CD4-positive, alpha-beta T cell (primary cell): ENCODE measurements around the gene RPS23. TPM values are rescaled to one million over a fixed set of nuclear protein-coding genes. Genes with fewer than 3 reads are reported as not detected.

Experiments used
- ATAC-seq: fragments of 200-7000 bp; cut with Tn5 transposase; one replicate; pipeline ENCODE4 v1.10.0; 2022; ENCODE audit warnings: mild to moderate bottlenecking; ENCODE audit not compliant: poor library complexity
- CTCF ChIA-PET: fragments of 350-600 bp; sonication (Branson Sonifier 250); formaldehyde crosslinking; loops from one replicate; lab custom pipeline; 2021; ENCODE audit warnings: antibody characterized with exemption, inconsistent platforms; lab: Charles Lee
- POLR2A ChIA-PET: fragments of 350-600 bp; sonication (Branson Sonifier 250); formaldehyde crosslinking; loops from one replicate; lab custom pipeline; 2021; ENCODE audit warnings: antibody characterized with exemption, inconsistent platforms; lab: Charles Lee
- DNase-seq, 14 experiments: peaks; one replicate each; pipeline ENCODE4 v3.0.0-alpha.2; 2013 to 2020; ENCODE audit warnings: mixed read lengths in 2 of 14
- H3K27ac ChIP-seq, 2 donors: one replicate each; pipeline versions ENCODE4 v1.5.1 to v1.7.0; 2013; ENCODE audit warnings: low read length in 2 of 2, low read depth in 1 of 2, mild to moderate bottlenecking in 1 of 2
- H3K27me3 ChIP-seq, 2 experiments: 1 replicate in 1 of 2; 2 replicates in 1 of 2; pipeline versions ENCODE4 v1.6.1 to v1.7.0; 2013; ENCODE audit warnings: low read length in 2 of 2, control low read depth in 1 of 2, mild to moderate bottlenecking in 1 of 2, moderate library complexity in 1 of 2; ENCODE audit not compliant: insufficient read depth in 2 of 2, control insufficient read depth in 1 of 2
- H3K36me3 ChIP-seq: one replicate; pipeline ENCODE4 v1.6.1; 2013; ENCODE audit warnings: low read length, control low read depth; ENCODE audit not compliant: insufficient read depth
- H3K4me1 ChIP-seq: one replicate; pipeline ENCODE4 v1.6.1; 2013; ENCODE audit warnings: low read length, control low read depth; ENCODE audit not compliant: insufficient read depth
- H3K4me3 ChIP-seq: one replicate; pipeline ENCODE4 v1.5.1; 2013; ENCODE audit warnings: mild to moderate bottlenecking, low read length, moderate library complexity
- H3K9me3 ChIP-seq, 2 experiments: 1 replicate in 1 of 2; 2 replicates in 1 of 2; pipeline versions ENCODE4 v1.6.1 to v1.7.0; 2013; ENCODE audit warnings: low read length in 2 of 2, mild to moderate bottlenecking in 2 of 2, control low read depth in 1 of 2, moderate library complexity in 1 of 2; ENCODE audit not compliant: control insufficient read depth in 1 of 2, insufficient read depth in 1 of 2
- H3K27ac Mint-ChIP-seq: one replicate; pipeline ENCODE4 v1.8.0; 2020; ENCODE audit warnings: mixed read lengths
- H3K27me3 Mint-ChIP-seq: one replicate; pipeline ENCODE4 v1.8.0; 2021; ENCODE audit warnings: mixed read lengths
- H3K36me3 Mint-ChIP-seq: one replicate; pipeline ENCODE4 v1.8.0; 2021; ENCODE audit warnings: low read depth, mixed read lengths
- H3K4me1 Mint-ChIP-seq: one replicate; pipeline ENCODE4 v1.8.0; 2021; ENCODE audit warnings: low read depth, mixed read lengths
- H3K4me3 Mint-ChIP-seq: one replicate; pipeline ENCODE4 v1.8.0; 2020; ENCODE audit warnings: mild to moderate bottlenecking, mixed read lengths
- H3K9me3 Mint-ChIP-seq: one replicate; pipeline ENCODE4 v1.8.0; 2020; ENCODE audit warnings: mixed read lengths
- CTCF ChIP-seq: fragments of 200-600 bp; IDR thresholded peaks from one replicate; pipeline ENCODE4 v1.8.0; 2022; ENCODE audit warnings: antibody characterized with exemption, mild to moderate bottlenecking
- intact Hi-C, 2 experiments: fragments of 100-400 bp; cut with DNase I in 1 of 2; cut with micrococcal nuclease in 1 of 2; formaldehyde crosslinking; loops; one replicate each; pipeline versions ENCODE4 v1.15.1 to v1.9.0; 2023 to 2025; cut with DNase I, micrococcal nuclease
- total RNA-seq, 174 experiments: library from RNA in 2 of 174; stranded (reverse) in 2 of 174; gene quantifications; one replicate each; pipeline ENCODE4 v1.2.3 and lab custom pipeline; 2021 to 2026

Gene RPS23
- total RNA-seq, 2 experiments from 2014 or later: 4,190 to 4,212 TPM

- ATAC-seq (no peak), DNase-seq (no peak)
- no peaks in the 10 kb centered on the region for H3K4me1 ChIP-seq
- peaks cover 7% of the 10 kb centered on the region for H3K9me3 Mint-ChIP-seq
- H3K4me1 Mint-ChIP-seq: no peaks in the 10 kb centered on the region
- H3K27me3 ChIP-seq: no peaks in the 10 kb centered on the region
- no peak for TF ChIP-seq CTCF
- ChIA-PET CTCF (no interaction called here), POLR2A (no interaction called here)
- no peak overlapping the region for H3K27ac Mint-ChIP-seq
- no peaks in the 10 kb centered on the region for H3K36me3 ChIP-seq
- peaks cover 4 to 18% of the 10 kb centered on the region in 2 experiments for H3K9me3 ChIP-seq
- peaks cover 15% of the 10 kb centered on the region for H3K36me3 Mint-ChIP-seq
- intact Hi-C loops: no loop called here
- no peak overlapping the region for H3K27ac ChIP-seq
- no peak overlapping the region for H3K4me3 Mint-ChIP-seq
- H3K27me3 Mint-ChIP-seq: no peaks in the 10 kb centered on the region
- H3K4me3 ChIP-seq: no peak overlapping the region
Measured at GRCh38 chr5:82246960-82247574, 31.1 kb downstream of the RPS23 start.

GRCh38 chr5:82244854-82245635 is 33.1 kb downstream of the RPS23 start:
- intact Hi-C loops: no loop called here
- peaks cover 7% of the 10 kb centered on the region for H3K9me3 Mint-ChIP-seq
- ATAC-seq (no peak), DNase-seq (no peak)
- H3K4me3 Mint-ChIP-seq: no peak overlapping the region
- CTCF ChIA-PET: no interaction called here
- Histone ChIP-seq H3K4me1 (no peaks in the 10 kb centered on the region), H3K4me3 (no peak overlapping the region), H3K36me3 (no peaks in the 10 kb centered on the region), H3K27ac (no peak overlapping the region), H3K9me3 (peaks cover 4 to 18% of the 10 kb centered on the region in 2 experiments), H3K27me3 (no peaks in the 10 kb centered on the region)
- H3K4me1 Mint-ChIP-seq: no peaks in the 10 kb centered on the region
- H3K27ac Mint-ChIP-seq: no peak overlapping the region
- no peak for TF ChIP-seq CTCF
- POLR2A ChIA-PET: no interaction called here
- peaks cover 8% of the 10 kb centered on the region for H3K36me3 Mint-ChIP-seq
- no peaks in the 10 kb centered on the region for H3K27me3 Mint-ChIP-seq

GRCh38 chr5:82244151-82244550 is 34.0 kb downstream of the RPS23 start:
- Mint-ChIP-seq H3K9me3 (peaks cover 7% of the 10 kb centered on the region), H3K36me3 (peaks cover 8% of the 10 kb centered on the region), H3K27ac (no peak overlapping the region), H3K4me3 (no peak overlapping the region), H3K4me1 (no peaks in the 10 kb centered on the region), H3K27me3 (no peaks in the 10 kb centered on the region)
- H3K27me3 ChIP-seq: no peaks in the 10 kb centered on the region
- intact Hi-C loops: no loop called here
- peaks cover 4 to 18% of the 10 kb centered on the region in 2 experiments for H3K9me3 ChIP-seq
- H3K27ac ChIP-seq: no peak overlapping the region
- H3K4me3 ChIP-seq: no peak overlapping the region
- no peak for TF ChIP-seq CTCF
- ChIA-PET CTCF (no interaction called here), POLR2A (no interaction called here)
- DNase-seq (no peak), ATAC-seq (no peak)
- H3K4me1 ChIP-seq: no peaks in the 10 kb centered on the region
- no peaks in the 10 kb centered on the region for H3K36me3 ChIP-seq
